Left renal cortex interstitium (tissue), 4 donors: ENCODE measurements around the gene WFIKKN2. TPM values are rescaled to one million over a fixed set of nuclear protein-coding genes. Genes with fewer than 3 reads are reported as not detected.
"Not testable (repeated sequence)": the region's sequence is repeated elsewhere in the genome, so short reads cannot be mapped to it uniquely, and the experiment has no call there.

Experiments
- DNase-seq, 4 donors: peaks; one replicate each; pipeline ENCODE4 v3.0.0-alpha.2; 2013; ENCODE audit warnings: low read depth in 4 of 4, low spot score in 2 of 4, missing footprints in 1 of 4
- polyA plus RNA-seq, 4 donors: library from polyadenylated mRNA; unstranded; fragments of 120-200 nt; gene quantifications; one replicate each; pipeline ENCODE4 v1.2.1, GENCODE V29; 2013; ENCODE audit not compliant: insufficient read length in 4 of 4

The WFIKKN2 gene
- polyA plus RNA-seq: 1 to 10 TPM in 2 of 4 donors, under 1 TPM in 2; 0.74 to 2.3 (median 1.1) TPM

- no peak for DNase-seq
These were observed at the start of gene WFIKKN2 for GRCh38 chr17:50835301-50836234. TSS of gene WFIKKN2 (plus strand) at chr17:50835586. CDS start at chr17:50835938, 352 bp downstream.

GRCh38 chr17:50785946-50786570 lies 49.3 kb upstream of the WFIKKN2 start:
- DNase-seq: no peak

GRCh38 chr17:50787106-50787505 lies 48.3 kb upstream of the WFIKKN2 start:
- DNase-seq: no peak

- no peak for DNase-seq
These were observed 44.8 kb upstream of the WFIKKN2 start for GRCh38 chr17:50790618-50791017.

- DNase-seq: no peak
These were observed 43.3 kb upstream of the WFIKKN2 start for GRCh38 chr17:50792132-50792531.

GRCh38 chr17:50793007-50793406 lies 42.4 kb upstream of the WFIKKN2 start:
- DNase-seq: no peak

GRCh38 chr17:50794361-50794760 lies 41.0 kb upstream of the WFIKKN2 start:
- no peak for DNase-seq

- DNase-seq: no peak
These were observed 38.1 kb upstream of the WFIKKN2 start for GRCh38 chr17:50797135-50797810.

- no peak for DNase-seq
These were observed 36.7 kb upstream of the WFIKKN2 start for GRCh38 chr17:50798424-50799288.

- DNase-seq: no peak
These were observed 35.8 kb upstream of the WFIKKN2 start for GRCh38 chr17:50799582-50799981.

- DNase-seq: no peak
These were observed 35.1 kb upstream of the WFIKKN2 start for GRCh38 chr17:50800196-50800700.

- DNase-seq: no peak
These were observed 32.5 kb upstream of the WFIKKN2 start for GRCh38 chr17:50802609-50803571.

GRCh38 chr17:50803676-50804075 lies 31.7 kb upstream of the WFIKKN2 start:
- no peak for DNase-seq

GRCh38 chr17:50804749-50805475 lies 30.5 kb upstream of the WFIKKN2 start:
- not testable (repeated sequence) for DNase-seq

- DNase-seq: no peak
These were observed 29.9 kb upstream of the WFIKKN2 start for GRCh38 chr17:50805486-50805885.

- DNase-seq: no peak
These were observed 29.2 kb upstream of the WFIKKN2 start for GRCh38 chr17:50806141-50806643.

- DNase-seq: no peak
These were observed 28.4 kb upstream of the WFIKKN2 start for GRCh38 chr17:50807009-50807408.

GRCh38 chr17:50807675-50808074 lies 27.7 kb upstream of the WFIKKN2 start:
- DNase-seq: no peak
